ACHN (cell line): ENCODE results near the gene GPR35.
A peak's percentile ranks its signal among the peaks of the same experiment; 100 is the strongest.

ENCODE experiments used
- DNase-seq: peaks from one replicate; pipeline ENCODE4 v3.0.0-alpha.2; 2015
- in situ Hi-C: cut with HindIII; loops from 2 replicates; pipeline ENCODE4 v1.10.0; 2017; ENCODE audit warnings: low sequenced_read_pairs, low pct_ligation_motif_present, low pct_unique_long_range_greater_than_20kb

GPR35 gene

GRCh38 chr2:240631548-240632305 lies 6.4 kb downstream of the GPR35 start:
- no peak for DNase-seq
- in situ Hi-C loops: no loop called here

- no peak for DNase-seq
- in situ Hi-C loops: no loop called here
Measured at GRCh38 chr2:240632306-240632721, 7.0 kb downstream of the GPR35 start.

GRCh38 chr2:240635121-240635997 lies 10.1 kb downstream of the GPR35 start:
- in situ Hi-C loops: no loop called here
- DNase-seq: no peak

- in situ Hi-C loops: no loop called here
- DNase-seq: no peak
Measured at GRCh38 chr2:240635998-240636547, 10.8 kb downstream of the GPR35 start.

- no peak for DNase-seq
- in situ Hi-C loops: no loop called here
Measured at GRCh38 chr2:240636563-240637115, 11.4 kb downstream of the GPR35 start.

- no peak for DNase-seq
- in situ Hi-C loops: no loop called here
Measured at GRCh38 chr2:240637116-240637900, 12.0 kb downstream of the GPR35 start.

- no peak for DNase-seq
- in situ Hi-C loops: no loop called here
Measured at GRCh38 chr2:240637901-240638345, 12.6 kb downstream of the GPR35 start.

GRCh38 chr2:240638512-240639160 lies 13.4 kb downstream of the GPR35 start:
- in situ Hi-C loops: no loop called here
- DNase-seq: no peak

- DNase-seq: no peak
- in situ Hi-C loops: no loop called here
Measured at GRCh38 chr2:240639566-240639965, 14.3 kb downstream of the GPR35 start.

- DNase-seq: peak; percentile 24
- in situ Hi-C loops: no loop called here
Measured at GRCh38 chr2:240640939-240641338, 15.7 kb downstream of the GPR35 start.

GRCh38 chr2:240642061-240642805 lies 17.0 kb downstream of the GPR35 start:
- DNase-seq: no peak
- in situ Hi-C loops: no loop called here

- no peak for DNase-seq
- in situ Hi-C loops: no loop called here
Measured at GRCh38 chr2:240642806-240643092, 17.5 kb downstream of the GPR35 start.

- no peak for DNase-seq
- in situ Hi-C loops: no loop called here
Measured at GRCh38 chr2:240643093-240643810, 18.0 kb downstream of the GPR35 start.

- DNase-seq: no peak
- in situ Hi-C loops: no loop called here
Measured at GRCh38 chr2:240643811-240644150, 18.5 kb downstream of the GPR35 start.

- in situ Hi-C loops: no loop called here
- DNase-seq: no peak
Measured at GRCh38 chr2:240644171-240644651, 18.9 kb downstream of the GPR35 start.

GRCh38 chr2:240644859-240645301 lies 19.6 kb downstream of the GPR35 start:
- no peak for DNase-seq
- in situ Hi-C loops: no loop called here

GRCh38 chr2:240645346-240645745 lies 20.1 kb downstream of the GPR35 start:
- in situ Hi-C loops: no loop called here
- no peak for DNase-seq
